WTC11 (cell line): ENCODE measurements around the gene STX3. TPM values are rescaled to one million over a fixed set of nuclear protein-coding genes. Genes with fewer than 3 reads are reported as not detected.

Experiments used
- ATAC-seq: fragments of 200-7000 bp; cut with Tn5 transposase; 2 replicates; pipeline ENCODE4 v1.10.0; 2021; ENCODE audit warnings: mild to moderate bottlenecking, moderate library complexity
- CTCF ChIA-PET: fragments of 300-600 bp; sonication (Branson Sonifier 250); formaldehyde crosslinking; loops from one replicate; lab custom pipeline; 2021; ENCODE audit warnings: antibody characterized with exemption; lab: Charles Lee
- POLR2A ChIA-PET: fragments of 350-600 bp; sonication (Branson Sonifier 250); formaldehyde crosslinking; loops from one replicate; lab custom pipeline; 2021; ENCODE audit warnings: antibody characterized with exemption; lab: Charles Lee
- DNase-seq: peaks from one replicate; pipeline ENCODE4 v3.0.0; 2021; ENCODE audit warnings: low spot score
- H3K27ac Mint-ChIP-seq: 2 replicates; pipeline ENCODE4 v1.8.0; 2021; ENCODE audit warnings: mixed read lengths
- H3K27me3 Mint-ChIP-seq: 2 replicates; pipeline ENCODE4 v1.8.0; 2021; ENCODE audit warnings: low read depth, mild to moderate bottlenecking, moderate library complexity, mixed read lengths
- H3K36me3 Mint-ChIP-seq: 2 replicates; pipeline ENCODE4 v1.8.0; 2021; ENCODE audit warnings: mixed read lengths
- H3K4me1 Mint-ChIP-seq: 2 replicates; pipeline ENCODE4 v1.8.0; 2022; ENCODE audit warnings: mixed read lengths
- H3K4me3 Mint-ChIP-seq: 2 replicates; pipeline ENCODE4 v1.8.0; 2021; ENCODE audit warnings: mild to moderate bottlenecking, moderate library complexity, mixed read lengths
- H3K9me3 Mint-ChIP-seq: 2 replicates; pipeline ENCODE4 v1.8.0; 2021; ENCODE audit warnings: mixed read lengths
- CBFB ChIP-seq: sonication (generic); formaldehyde crosslinking; IDR thresholded peaks from 2 replicates; pipeline ENCODE4 v1.8.1; 2022; ENCODE audit warnings: mild to moderate bottlenecking, low read depth, missing genetic modification reagents
- GABPB1 ChIP-seq: sonication (generic); formaldehyde crosslinking; IDR thresholded peaks from 2 replicates; pipeline ENCODE4 v1.8.1; 2023; ENCODE audit warnings: mild to moderate bottlenecking, missing genetic modification reagents
- JAZF1 ChIP-seq: fragments of 250-450 bp; sonication (Bioruptor Pico); IDR thresholded peaks from 2 replicates; pipeline ENCODE4 v1.9.0; 2021; ENCODE audit warnings: moderate library complexity, mild to moderate bottlenecking, inconsistent platforms
- NR1H2 ChIP-seq: sonication (generic); formaldehyde crosslinking; IDR thresholded peaks from 2 replicates; pipeline ENCODE4 v1.9.0; 2021; ENCODE audit warnings: mild to moderate bottlenecking, moderate library complexity, missing genetic modification reagents
- NR2C2 ChIP-seq: sonication (generic); formaldehyde crosslinking; IDR thresholded peaks from 2 replicates; pipeline ENCODE4 v1.8.0; 2022; ENCODE audit warnings: mild to moderate bottlenecking, missing genetic modification reagents
- NR3C1 ChIP-seq: sonication (generic); formaldehyde crosslinking; conservative IDR thresholded peaks from 2 replicates; pipeline ENCODE4 v1.8.1; 2023; ENCODE audit warnings: low read depth, mild to moderate bottlenecking, missing genetic modification reagents
- SMAD3 ChIP-seq: sonication (generic); formaldehyde crosslinking; IDR thresholded peaks from 2 replicates; pipeline ENCODE4 v1.8.0; 2022; ENCODE audit warnings: missing genetic modification reagents, mild to moderate bottlenecking, borderline replicate concordance
- SMAD4 ChIP-seq: sonication (generic); formaldehyde crosslinking; IDR thresholded peaks from 2 replicates; pipeline ENCODE4 v1.8.0; 2022; ENCODE audit warnings: mild to moderate bottlenecking, missing genetic modification reagents
- SOX15 ChIP-seq: fragments of 250-450 bp; sonication (Bioruptor Pico); IDR thresholded peaks from 2 replicates; pipeline ENCODE4 v1.9.0; 2021; ENCODE audit warnings: mild to moderate bottlenecking
- TCF7 ChIP-seq: sonication (generic); formaldehyde crosslinking; IDR thresholded peaks from 2 replicates; pipeline ENCODE4 v1.8.0; 2022; ENCODE audit warnings: mild to moderate bottlenecking, low read depth, missing genetic modification reagents, moderate library complexity
- ZNF219 ChIP-seq: sonication (generic); formaldehyde crosslinking; IDR thresholded peaks from 2 replicates; pipeline ENCODE4 v1.8.0; 2023; ENCODE audit warnings: missing genetic modification reagents, mild to moderate bottlenecking, borderline replicate concordance
- ZNF396 ChIP-seq: fragments of 250-450 bp; sonication (Bioruptor Pico); IDR thresholded peaks from 2 replicates; pipeline ENCODE4 v1.8.0; 2021; ENCODE audit warnings: mild to moderate bottlenecking, moderate library complexity, borderline replicate concordance
- ZNF423 ChIP-seq: fragments of 250-450 bp; sonication (Bioruptor Pico); IDR thresholded peaks from 2 replicates; pipeline ENCODE4 v2.1.2; 2022; ENCODE audit warnings: mild to moderate bottlenecking, moderate library complexity
- total RNA-seq: library from RNA; stranded (reverse); gene quantifications from 3 replicates; pipeline ENCODE4 v1.2.3, GENCODE V29; 2021
- TF ChIP-seq, protein P1 (sequence below): sonication (generic); formaldehyde crosslinking; IDR thresholded peaks from 2 replicates; pipeline ENCODE4 v1.8.0; 2023; ENCODE audit warnings: missing genetic modification reagents
- TF ChIP-seq, protein P2 (sequence below): sonication (generic); formaldehyde crosslinking; IDR thresholded peaks from 2 replicates; pipeline ENCODE4 v1.8.1; 2023; ENCODE audit warnings: mild to moderate bottlenecking, missing genetic modification reagents
- TF ChIP-seq, protein P3 (sequence below): fragments of 250-450 bp; sonication (Bioruptor Pico); IDR thresholded peaks from 2 replicates; pipeline ENCODE4 v1.9.0; 2021; ENCODE audit warnings: mild to moderate bottlenecking
- TF ChIP-seq, protein P4 (sequence below): sonication (generic); formaldehyde crosslinking; IDR thresholded peaks from 2 replicates; pipeline ENCODE4 v1.8.1; 2022; ENCODE audit warnings: low read depth, mild to moderate bottlenecking, moderate library complexity, missing genetic modification reagents, borderline replicate concordance
- TF ChIP-seq, protein P5 (sequence below): sonication (generic); formaldehyde crosslinking; IDR thresholded peaks from 2 replicates; pipeline ENCODE4 v1.8.0; 2022; ENCODE audit warnings: mild to moderate bottlenecking, missing genetic modification reagents
- TF ChIP-seq, protein P6 (sequence below): fragments of 200-600 bp; IDR thresholded peaks from 2 replicates; pipeline ENCODE4 v1.8.0; 2022; ENCODE audit warnings: antibody characterized with exemption
- TF ChIP-seq, protein P7 (sequence below): sonication (generic); formaldehyde crosslinking; IDR thresholded peaks from 2 replicates; pipeline ENCODE4 v1.8.0; 2022; ENCODE audit warnings: mild to moderate bottlenecking, missing genetic modification reagents

STX3 gene
- total RNA-seq, 1 experiment from 2014 or later, result 52.7 TPM

DNA sequence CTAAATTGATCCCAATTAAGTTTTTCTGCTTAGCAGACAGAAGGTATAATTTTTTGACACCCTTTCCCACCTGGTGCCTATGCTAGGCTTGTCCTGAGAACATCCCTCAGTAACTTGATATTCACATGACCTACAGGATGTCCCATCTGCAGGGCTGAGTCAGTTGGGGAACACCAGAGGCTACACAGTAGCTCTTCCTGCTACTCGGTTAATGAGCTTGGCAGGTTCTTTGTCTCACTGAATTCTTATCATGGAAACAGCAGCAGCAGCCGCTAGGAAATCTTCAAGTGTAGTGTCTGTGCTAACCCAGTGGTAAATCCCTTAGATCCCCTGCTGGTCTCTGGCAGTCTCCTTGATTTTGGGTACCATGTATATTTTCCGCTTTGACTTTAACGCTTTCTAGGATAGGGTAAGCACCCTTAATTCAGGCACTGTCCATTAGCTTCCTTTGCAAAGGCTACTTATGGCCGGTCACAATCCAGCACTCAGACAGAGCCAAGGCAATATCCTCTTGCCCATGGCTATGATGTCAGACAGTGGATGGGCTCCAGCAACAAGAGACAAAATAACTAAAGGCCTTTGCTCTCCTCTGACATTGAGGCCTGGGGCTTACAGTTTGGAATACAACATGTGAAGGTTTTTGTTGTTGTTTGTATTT is 46.9 kb downstream of the STX3 start:
- CTCF ChIA-PET, result interaction anchor here (0.6 to 1.9 kb wide), 7 partner anchors 9 to 449 kb away, joined by 4 to 13 read pairs (median 6); partner anchors contain the start of gene PATL1
- Mint-ChIP-seq H3K4me3 (no peak overlapping the region), H3K4me1 (peaks cover 4% of the 10 kb centered on the region; the same call in 1 of the 2 replicates), H3K36me3 (peaks cover 42% of the 10 kb centered on the region), H3K9me3 (no peaks in the 10 kb centered on the region), H3K27me3 (no peaks in the 10 kb centered on the region), H3K27ac (peak overlapping the region; percentile 89)
- ATAC-seq (peak; percentile 51), DNase-seq (no peak)
- POLR2A ChIA-PET, result interaction anchor here (0.9 kb wide), 1 partner anchor 8 kb away, joined by 3 read pairs; the partner anchor contains the start of gene MRPL16
- TF ChIP-seq TCF7, result no peak

DNA sequence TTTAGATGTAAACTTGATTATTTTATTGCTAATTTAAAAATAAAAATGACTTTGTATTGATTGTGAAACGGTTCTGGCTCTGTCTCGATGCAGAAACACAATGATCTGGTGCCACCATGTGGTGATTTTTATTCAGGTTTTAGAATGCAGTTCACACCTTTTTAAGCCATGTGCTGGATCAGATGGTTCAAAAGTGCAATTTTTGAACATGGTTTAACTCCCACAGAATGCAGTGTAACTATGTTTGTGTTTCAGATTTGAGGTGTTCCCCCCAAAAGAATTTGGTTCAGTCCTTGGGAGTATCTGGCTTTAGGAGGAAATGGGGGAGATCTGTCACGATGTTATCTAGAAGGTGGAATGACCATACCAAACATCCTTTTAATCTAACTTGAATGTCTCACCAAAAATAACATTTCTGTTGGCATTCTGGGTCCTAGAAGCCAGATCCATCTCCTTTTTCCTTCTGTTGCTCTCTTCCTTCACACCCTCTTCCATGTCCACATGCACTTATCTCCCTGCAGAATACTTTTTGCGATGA is 47.5 kb downstream of the STX3 start:
- DNase-seq (no peak), ATAC-seq (peak; percentile 48)
- POLR2A ChIA-PET, result interaction anchor here (0.9 kb wide), 1 partner anchor 8 kb away, joined by 3 read pairs; the partner anchor contains the start of gene MRPL16

DNA sequence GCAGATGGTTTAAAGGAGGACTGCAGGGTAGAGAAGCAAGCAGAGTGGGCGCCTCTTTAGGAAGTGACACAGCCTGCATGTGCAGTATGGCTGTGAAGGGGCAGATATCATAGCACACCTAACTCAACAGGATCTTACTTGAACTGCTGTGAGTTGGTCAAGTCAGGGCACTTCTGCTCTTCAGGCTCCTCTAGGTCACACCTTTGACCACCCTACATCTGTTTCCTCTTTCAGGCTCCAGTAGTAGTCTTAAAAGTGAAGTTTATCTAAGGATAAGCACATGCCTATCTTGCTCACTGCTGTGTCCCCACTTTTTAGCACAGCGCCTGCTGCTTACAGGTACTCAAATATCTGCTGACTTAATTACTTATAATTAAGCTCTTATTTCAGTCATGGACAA is 48.9 kb downstream of the STX3 start:
- DNase-seq (no peak), ATAC-seq (no peak)
- ChIA-PET CTCF (interaction anchor here (2.0 kb wide), 1 partner anchor 115 kb away, joined by 7 read pairs; no protein-coding TSS in a partner anchor), POLR2A (no interaction called here)
- Mint-ChIP-seq H3K27ac (no peak overlapping the region), H3K36me3 (peaks cover 47% of the 10 kb centered on the region), H3K9me3 (no peaks in the 10 kb centered on the region), H3K27me3 (no peaks in the 10 kb centered on the region), H3K4me1 (peaks cover 4% of the 10 kb centered on the region; the same call in 1 of the 2 replicates), H3K4me3 (no peak overlapping the region)
- no peak for TF ChIP-seq NR2C2 (CRISPR knock-in tag)
- TF ChIP-seq CBFB (CRISPR knock-in tag), result no peak
- TF ChIP-seq, protein P1, sequence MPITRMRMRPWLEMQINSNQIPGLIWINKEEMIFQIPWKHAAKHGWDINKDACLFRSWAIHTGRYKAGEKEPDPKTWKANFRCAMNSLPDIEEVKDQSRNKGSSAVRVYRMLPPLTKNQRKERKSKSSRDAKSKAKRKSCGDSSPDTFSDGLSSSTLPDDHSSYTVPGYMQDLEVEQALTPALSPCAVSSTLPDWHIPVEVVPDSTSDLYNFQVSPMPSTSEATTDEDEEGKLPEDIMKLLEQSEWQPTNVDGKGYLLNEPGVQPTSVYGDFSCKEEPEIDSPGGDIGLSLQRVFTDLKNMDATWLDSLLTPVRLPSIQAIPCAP (CRISPR knock-in tag), result no peak
- TF ChIP-seq JAZF1 (CRISPR knock-in tag), result no peak
- TF ChIP-seq, protein P2, sequence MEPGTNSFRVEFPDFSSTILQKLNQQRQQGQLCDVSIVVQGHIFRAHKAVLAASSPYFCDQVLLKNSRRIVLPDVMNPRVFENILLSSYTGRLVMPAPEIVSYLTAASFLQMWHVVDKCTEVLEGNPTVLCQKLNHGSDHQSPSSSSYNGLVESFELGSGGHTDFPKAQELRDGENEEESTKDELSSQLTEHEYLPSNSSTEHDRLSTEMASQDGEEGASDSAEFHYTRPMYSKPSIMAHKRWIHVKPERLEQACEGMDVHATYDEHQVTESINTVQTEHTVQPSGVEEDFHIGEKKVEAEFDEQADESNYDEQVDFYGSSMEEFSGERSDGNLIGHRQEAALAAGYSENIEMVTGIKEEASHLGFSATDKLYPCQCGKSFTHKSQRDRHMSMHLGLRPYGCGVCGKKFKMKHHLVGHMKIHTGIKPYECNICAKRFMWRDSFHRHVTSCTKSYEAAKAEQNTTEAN (CRISPR knock-in tag), result no peak
- no peak for TF ChIP-seq ZNF396 (CRISPR knock-in tag)
- TF ChIP-seq, protein P3, sequence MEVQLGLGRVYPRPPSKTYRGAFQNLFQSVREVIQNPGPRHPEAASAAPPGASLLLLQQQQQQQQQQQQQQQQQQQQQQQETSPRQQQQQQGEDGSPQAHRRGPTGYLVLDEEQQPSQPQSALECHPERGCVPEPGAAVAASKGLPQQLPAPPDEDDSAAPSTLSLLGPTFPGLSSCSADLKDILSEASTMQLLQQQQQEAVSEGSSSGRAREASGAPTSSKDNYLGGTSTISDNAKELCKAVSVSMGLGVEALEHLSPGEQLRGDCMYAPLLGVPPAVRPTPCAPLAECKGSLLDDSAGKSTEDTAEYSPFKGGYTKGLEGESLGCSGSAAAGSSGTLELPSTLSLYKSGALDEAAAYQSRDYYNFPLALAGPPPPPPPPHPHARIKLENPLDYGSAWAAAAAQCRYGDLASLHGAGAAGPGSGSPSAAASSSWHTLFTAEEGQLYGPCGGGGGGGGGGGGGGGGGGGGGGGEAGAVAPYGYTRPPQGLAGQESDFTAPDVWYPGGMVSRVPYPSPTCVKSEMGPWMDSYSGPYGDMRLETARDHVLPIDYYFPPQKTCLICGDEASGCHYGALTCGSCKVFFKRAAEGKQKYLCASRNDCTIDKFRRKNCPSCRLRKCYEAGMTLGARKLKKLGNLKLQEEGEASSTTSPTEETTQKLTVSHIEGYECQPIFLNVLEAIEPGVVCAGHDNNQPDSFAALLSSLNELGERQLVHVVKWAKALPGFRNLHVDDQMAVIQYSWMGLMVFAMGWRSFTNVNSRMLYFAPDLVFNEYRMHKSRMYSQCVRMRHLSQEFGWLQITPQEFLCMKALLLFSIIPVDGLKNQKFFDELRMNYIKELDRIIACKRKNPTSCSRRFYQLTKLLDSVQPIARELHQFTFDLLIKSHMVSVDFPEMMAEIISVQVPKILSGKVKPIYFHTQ (CRISPR knock-in tag), result no peak
- TF ChIP-seq, protein P4, sequence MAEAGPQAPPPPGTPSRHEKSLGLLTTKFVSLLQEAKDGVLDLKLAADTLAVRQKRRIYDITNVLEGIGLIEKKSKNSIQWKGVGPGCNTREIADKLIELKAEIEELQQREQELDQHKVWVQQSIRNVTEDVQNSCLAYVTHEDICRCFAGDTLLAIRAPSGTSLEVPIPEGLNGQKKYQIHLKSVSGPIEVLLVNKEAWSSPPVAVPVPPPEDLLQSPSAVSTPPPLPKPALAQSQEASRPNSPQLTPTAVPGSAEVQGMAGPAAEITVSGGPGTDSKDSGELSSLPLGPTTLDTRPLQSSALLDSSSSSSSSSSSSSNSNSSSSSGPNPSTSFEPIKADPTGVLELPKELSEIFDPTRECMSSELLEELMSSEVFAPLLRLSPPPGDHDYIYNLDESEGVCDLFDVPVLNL, result no peak
- no peak for TF ChIP-seq ZNF423 (CRISPR knock-in tag)
- TF ChIP-seq SMAD4 (CRISPR knock-in tag), result no peak
- no peak for TF ChIP-seq SMAD3 (CRISPR knock-in tag)
- TF ChIP-seq, protein P5, sequence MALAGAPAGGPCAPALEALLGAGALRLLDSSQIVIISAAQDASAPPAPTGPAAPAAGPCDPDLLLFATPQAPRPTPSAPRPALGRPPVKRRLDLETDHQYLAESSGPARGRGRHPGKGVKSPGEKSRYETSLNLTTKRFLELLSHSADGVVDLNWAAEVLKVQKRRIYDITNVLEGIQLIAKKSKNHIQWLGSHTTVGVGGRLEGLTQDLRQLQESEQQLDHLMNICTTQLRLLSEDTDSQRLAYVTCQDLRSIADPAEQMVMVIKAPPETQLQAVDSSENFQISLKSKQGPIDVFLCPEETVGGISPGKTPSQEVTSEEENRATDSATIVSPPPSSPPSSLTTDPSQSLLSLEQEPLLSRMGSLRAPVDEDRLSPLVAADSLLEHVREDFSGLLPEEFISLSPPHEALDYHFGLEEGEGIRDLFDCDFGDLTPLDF (CRISPR knock-in tag), result no peak
- no peak for TF ChIP-seq NR3C1 (CRISPR knock-in tag)
- TF ChIP-seq SOX15 (CRISPR knock-in tag), result no peak
- no peak for TF ChIP-seq NR1H2 (CRISPR knock-in tag)
- TF ChIP-seq GABPB1 (CRISPR knock-in tag), result no peak

More for the DNA sequence above, 47.5 kb downstream of the STX3 start:
- no peaks in the 10 kb centered on the region for H3K9me3 Mint-ChIP-seq
- CTCF ChIA-PET, result interaction anchor here (1.0 to 1.5 kb wide), 4 partner anchors 9 to 49 kb away, joined by 4 to 13 read pairs (median 8); no protein-coding TSS in a partner anchor
- TF ChIP-seq, protein P6, sequence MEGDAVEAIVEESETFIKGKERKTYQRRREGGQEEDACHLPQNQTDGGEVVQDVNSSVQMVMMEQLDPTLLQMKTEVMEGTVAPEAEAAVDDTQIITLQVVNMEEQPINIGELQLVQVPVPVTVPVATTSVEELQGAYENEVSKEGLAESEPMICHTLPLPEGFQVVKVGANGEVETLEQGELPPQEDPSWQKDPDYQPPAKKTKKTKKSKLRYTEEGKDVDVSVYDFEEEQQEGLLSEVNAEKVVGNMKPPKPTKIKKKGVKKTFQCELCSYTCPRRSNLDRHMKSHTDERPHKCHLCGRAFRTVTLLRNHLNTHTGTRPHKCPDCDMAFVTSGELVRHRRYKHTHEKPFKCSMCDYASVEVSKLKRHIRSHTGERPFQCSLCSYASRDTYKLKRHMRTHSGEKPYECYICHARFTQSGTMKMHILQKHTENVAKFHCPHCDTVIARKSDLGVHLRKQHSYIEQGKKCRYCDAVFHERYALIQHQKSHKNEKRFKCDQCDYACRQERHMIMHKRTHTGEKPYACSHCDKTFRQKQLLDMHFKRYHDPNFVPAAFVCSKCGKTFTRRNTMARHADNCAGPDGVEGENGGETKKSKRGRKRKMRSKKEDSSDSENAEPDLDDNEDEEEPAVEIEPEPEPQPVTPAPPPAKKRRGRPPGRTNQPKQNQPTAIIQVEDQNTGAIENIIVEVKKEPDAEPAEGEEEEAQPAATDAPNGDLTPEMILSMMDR, result peak; percentile 23; the same call in 1 of the 2 replicates
- TF ChIP-seq, protein P7, sequence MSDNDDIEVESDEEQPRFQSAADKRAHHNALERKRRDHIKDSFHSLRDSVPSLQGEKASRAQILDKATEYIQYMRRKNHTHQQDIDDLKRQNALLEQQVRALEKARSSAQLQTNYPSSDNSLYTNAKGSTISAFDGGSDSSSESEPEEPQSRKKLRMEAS (CRISPR knock-in tag), result peak; percentile 56; the same call in 1 of the 2 replicates
- TF ChIP-seq ZNF219 (CRISPR knock-in tag), result no peak
- no peak overlapping the region for H3K27ac Mint-ChIP-seq
- H3K4me1 Mint-ChIP-seq, result peaks cover 4% of the 10 kb centered on the region; the same call in 1 of the 2 replicates
- H3K36me3 Mint-ChIP-seq, result peaks cover 42% of the 10 kb centered on the region
- H3K27me3 Mint-ChIP-seq, result no peaks in the 10 kb centered on the region
- H3K4me3 Mint-ChIP-seq, result no peak overlapping the region
